Duodenal mucosa (tissue), 2 donors: ENCODE data around the gene EPM2A.

Experiments
- H3K27ac ChIP-seq: one replicate; pipeline ENCODE4 v1.7.0; 2013; ENCODE audit warnings: low read depth, low read length
- H3K27me3 ChIP-seq, 2 donors: one replicate each; pipeline ENCODE4 v1.7.0; 2013; ENCODE audit warnings: low read length in 2 of 2, control low read depth in 1 of 2; ENCODE audit not compliant: insufficient read depth in 2 of 2, control insufficient read depth in 1 of 2
- H3K36me3 ChIP-seq, 2 donors: one replicate each; pipeline ENCODE4 v1.7.0; 2013; ENCODE audit warnings: low read length in 2 of 2, control low read depth in 1 of 2; ENCODE audit not compliant: insufficient read depth in 2 of 2, control insufficient read depth in 1 of 2
- H3K4me1 ChIP-seq, 2 donors: one replicate each; pipeline ENCODE4 v1.7.0; 2013; ENCODE audit warnings: low read length in 2 of 2, control low read depth in 1 of 2; ENCODE audit not compliant: insufficient read depth in 2 of 2, control insufficient read depth in 1 of 2
- H3K4me3 ChIP-seq, 2 donors: one replicate each; pipeline ENCODE4 v1.7.0; 2013; ENCODE audit warnings: low read length in 2 of 2, low read depth in 1 of 2
- H3K9ac ChIP-seq, 2 donors: one replicate each; pipeline ENCODE4 v1.7.0; 2013; ENCODE audit warnings: low read length in 2 of 2, low read depth in 1 of 2
- H3K9me3 ChIP-seq, 2 donors: one replicate each; pipeline ENCODE4 v1.7.0; 2013; ENCODE audit warnings: low read length in 2 of 2, control low read depth in 1 of 2; ENCODE audit not compliant: control insufficient read depth in 1 of 2

The EPM2A gene

DNA sequence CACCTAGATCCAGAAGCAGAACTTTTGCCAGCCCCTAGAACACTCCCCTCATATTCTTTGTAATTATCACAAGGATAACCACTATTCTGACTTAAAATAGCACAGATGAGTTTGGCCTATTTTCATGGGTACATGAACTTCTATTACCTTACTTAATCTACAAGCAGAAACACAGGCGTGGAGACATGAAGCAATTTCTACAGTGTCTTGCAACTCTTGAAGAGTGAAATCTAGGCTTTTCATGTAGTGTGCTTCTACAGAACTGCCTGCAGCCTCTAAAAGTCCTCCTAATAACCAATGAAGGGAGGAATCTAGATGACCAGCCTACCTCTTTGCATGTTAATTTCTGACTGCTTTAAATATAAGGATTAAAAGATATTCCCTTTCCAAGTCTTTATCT is 82.7 kb downstream of the EPM2A start:
- no peak overlapping the region for H3K27ac ChIP-seq
- H3K4me3 ChIP-seq, result no peak overlapping the region
- H3K9me3 ChIP-seq, result no peaks in the 10 kb centered on the region
- no peaks in the 10 kb centered on the region for H3K36me3 ChIP-seq
- peaks cover 0 to 4% of the 10 kb centered on the region in 2 donors for H3K4me1 ChIP-seq
- H3K9ac ChIP-seq, result no peak overlapping the region
- H3K27me3 ChIP-seq, result no peaks in the 10 kb centered on the region

DNA sequence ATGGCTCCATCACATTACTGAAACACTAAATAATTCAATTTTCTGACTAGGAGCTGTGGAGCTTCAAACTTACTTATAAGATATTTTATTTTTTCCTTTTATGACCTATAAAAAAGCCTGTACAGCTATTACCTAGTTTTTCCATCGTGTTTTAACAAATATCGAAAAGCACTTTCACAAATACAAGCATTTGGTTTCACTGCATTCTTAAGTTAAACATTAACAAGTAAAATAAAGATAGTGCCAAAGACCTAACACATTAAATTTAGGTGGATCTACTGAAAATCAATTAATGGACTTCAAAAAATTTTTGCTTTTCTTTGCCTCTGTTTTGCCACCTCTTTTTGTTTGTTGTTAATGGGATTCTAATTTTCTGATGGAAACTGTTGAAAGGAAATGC is 83.3 kb downstream of the EPM2A start:
- no peaks in the 10 kb centered on the region for H3K27me3 ChIP-seq
- no peaks in the 10 kb centered on the region for H3K9me3 ChIP-seq
- H3K27ac ChIP-seq, result no peak overlapping the region
- H3K9ac ChIP-seq, result no peak overlapping the region
- no peak overlapping the region for H3K4me3 ChIP-seq
- H3K4me1 ChIP-seq, result peaks cover 0 to 4% of the 10 kb centered on the region in 2 donors
- H3K36me3 ChIP-seq, result no peaks in the 10 kb centered on the region

DNA sequence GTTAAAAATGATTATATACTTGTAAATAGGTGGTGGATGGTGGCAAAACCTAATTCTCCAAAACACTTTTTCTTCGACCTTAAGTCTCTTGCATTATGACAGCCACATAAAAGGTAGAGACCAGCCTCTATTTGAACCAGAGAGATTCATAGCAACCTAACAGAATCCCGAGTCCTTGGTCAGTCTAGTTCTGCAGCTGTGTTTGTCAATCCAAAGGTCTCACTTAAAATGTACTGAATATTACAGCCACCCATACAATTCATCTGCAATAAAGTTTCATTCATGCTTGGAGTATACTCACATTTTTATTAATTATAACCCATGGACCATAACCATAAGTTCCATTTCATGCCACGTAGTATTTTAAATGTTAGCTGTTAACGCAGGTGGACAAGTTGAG is 87.2 kb downstream of the EPM2A start:
- no peaks in the 10 kb centered on the region for H3K36me3 ChIP-seq
- no peaks in the 10 kb centered on the region for H3K27me3 ChIP-seq
- no peak overlapping the region for H3K9ac ChIP-seq
- no peak overlapping the region for H3K4me3 ChIP-seq
- H3K9me3 ChIP-seq, result no peaks in the 10 kb centered on the region
- no peak overlapping the region for H3K27ac ChIP-seq
- H3K4me1 ChIP-seq, result peaks cover 0 to 4% of the 10 kb centered on the region in 2 donors

DNA sequence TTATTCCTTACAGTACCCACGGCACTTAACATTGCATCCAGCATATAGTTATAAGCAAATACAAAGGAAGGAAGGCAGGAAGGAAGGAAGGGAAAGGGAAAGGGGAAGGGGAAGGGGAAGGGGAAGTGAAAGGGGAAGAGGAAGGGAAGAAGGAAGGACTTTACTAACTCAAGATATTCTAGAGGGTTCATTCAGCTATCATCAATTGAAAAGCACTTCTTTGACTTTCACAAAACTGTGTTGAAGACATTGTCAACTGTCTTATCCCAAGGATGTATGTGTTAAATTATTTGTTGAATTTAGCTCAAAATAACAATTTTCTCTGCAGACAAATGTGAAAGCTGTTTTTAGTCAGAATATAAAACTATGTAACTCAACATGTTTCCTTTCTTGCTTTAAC is 87.7 kb downstream of the EPM2A start:
- peaks cover 0 to 4% of the 10 kb centered on the region in 2 donors for H3K4me1 ChIP-seq
- no peaks in the 10 kb centered on the region for H3K27me3 ChIP-seq
- H3K9me3 ChIP-seq, result no peaks in the 10 kb centered on the region
- H3K36me3 ChIP-seq, result no peaks in the 10 kb centered on the region
- no peak overlapping the region for H3K9ac ChIP-seq
- H3K4me3 ChIP-seq, result no peak overlapping the region
- no peak overlapping the region for H3K27ac ChIP-seq

DNA sequence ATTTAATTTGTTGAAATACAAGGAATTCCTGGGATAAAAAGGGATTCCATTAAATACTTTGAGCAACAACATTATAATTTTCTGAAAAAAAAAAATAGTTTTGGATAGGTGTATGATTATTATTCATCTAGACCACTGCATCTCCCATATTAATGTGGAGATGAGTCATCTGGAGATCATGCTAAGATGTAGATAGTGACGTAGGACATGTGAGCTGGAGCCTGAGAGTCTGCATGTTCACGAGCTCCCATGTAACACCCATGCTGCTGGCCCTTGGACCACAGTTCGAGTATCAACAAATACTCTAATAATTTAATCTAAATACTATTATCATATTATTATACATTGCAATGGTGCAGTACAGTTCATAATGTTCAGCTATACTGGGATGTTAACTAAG is 91.6 kb downstream of the EPM2A start:
- no peak overlapping the region for H3K27ac ChIP-seq
- no peak overlapping the region for H3K9ac ChIP-seq
- H3K27me3 ChIP-seq, result no peaks in the 10 kb centered on the region
- H3K9me3 ChIP-seq, result no peaks in the 10 kb centered on the region
- H3K36me3 ChIP-seq, result no peaks in the 10 kb centered on the region
- no peak overlapping the region for H3K4me3 ChIP-seq
- H3K4me1 ChIP-seq, result peaks cover 0 to 1% of the 10 kb centered on the region in 2 donors

DNA sequence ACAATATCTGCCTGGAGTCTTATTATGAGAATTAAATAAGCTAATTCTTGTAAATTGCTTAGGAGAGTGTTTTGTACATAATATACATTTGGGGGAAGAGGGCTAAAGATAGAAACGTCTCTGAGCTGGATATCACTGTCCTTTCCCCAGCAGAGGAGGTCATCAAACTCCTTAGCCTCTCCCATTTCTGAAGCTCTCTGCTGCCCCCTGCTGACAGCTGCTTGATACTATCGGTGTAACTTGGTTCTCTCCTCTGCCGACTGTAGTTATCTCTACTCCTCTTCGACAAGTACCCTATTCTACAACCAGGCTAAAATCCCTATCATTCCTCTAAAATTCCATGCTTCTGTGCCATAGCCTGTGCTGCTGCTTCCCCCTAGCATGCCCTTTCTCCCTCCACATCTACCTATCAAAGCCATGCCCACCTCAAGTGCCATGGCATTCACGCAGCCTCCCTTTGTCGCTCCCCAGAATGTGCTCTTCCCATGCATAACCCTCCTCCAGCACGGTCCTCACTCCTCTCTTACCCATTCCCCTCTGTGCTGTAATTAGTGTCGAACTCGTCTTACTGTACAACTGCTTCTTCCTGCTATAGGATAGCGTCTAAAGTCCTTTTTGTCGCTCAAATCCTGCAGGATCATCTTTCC is 101.2 kb downstream of the EPM2A start:
- H3K9me3 ChIP-seq, result no peaks in the 10 kb centered on the region
- no peaks in the 10 kb centered on the region for H3K36me3 ChIP-seq
- no peak overlapping the region for H3K4me3 ChIP-seq
- no peaks in the 10 kb centered on the region for H3K4me1 ChIP-seq
- no peaks in the 10 kb centered on the region for H3K27me3 ChIP-seq
- H3K9ac ChIP-seq, result no peak overlapping the region
- H3K27ac ChIP-seq, result no peak overlapping the region

DNA sequence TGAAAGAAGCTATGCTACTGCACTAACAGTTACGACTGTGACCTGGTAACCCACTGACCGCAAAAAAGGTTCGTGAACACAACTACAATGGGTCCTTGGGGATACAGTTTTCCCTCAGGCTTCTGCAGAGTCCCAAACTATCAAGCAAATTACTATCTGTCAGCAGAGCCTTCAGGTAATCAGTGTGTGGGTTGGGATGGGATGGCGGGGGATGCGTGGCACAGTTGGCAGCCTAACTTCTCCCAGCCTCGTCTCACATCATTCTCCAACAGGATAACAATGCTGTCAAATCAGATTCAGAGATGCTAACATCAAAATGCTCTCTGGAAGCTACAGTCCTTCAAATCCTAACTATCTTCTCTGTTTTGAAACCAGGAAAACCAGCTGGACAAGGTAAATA is 102.3 kb downstream of the EPM2A start:
- H3K27ac ChIP-seq, result no peak overlapping the region
- no peak overlapping the region for H3K4me3 ChIP-seq
- no peaks in the 10 kb centered on the region for H3K4me1 ChIP-seq
- H3K27me3 ChIP-seq, result no peaks in the 10 kb centered on the region
- H3K9ac ChIP-seq, result no peak overlapping the region
- no peaks in the 10 kb centered on the region for H3K36me3 ChIP-seq
- no peaks in the 10 kb centered on the region for H3K9me3 ChIP-seq

DNA sequence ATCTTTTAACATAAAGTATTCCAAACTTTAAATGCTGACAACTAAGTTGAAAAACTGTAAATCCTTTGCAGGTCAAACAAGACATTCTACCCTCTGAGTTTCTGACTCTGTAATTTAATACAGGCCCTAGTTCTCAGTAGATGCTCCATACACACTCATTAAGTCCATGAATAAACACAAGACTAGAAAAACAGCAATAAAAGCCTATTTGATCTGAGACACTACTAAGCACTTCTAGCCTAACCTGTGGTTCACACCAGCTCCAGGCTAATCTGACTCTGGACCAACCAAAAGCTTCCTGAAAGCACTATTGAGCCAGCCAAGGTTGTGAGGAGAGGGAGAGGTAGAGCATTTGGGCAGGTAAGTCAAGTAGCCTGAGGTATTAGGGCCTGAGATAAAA is 103.9 kb downstream of the EPM2A start:
- Histone ChIP-seq H3K4me3 (no peak overlapping the region), H3K27ac (no peak overlapping the region), H3K9me3 (no peaks in the 10 kb centered on the region), H3K27me3 (no peaks in the 10 kb centered on the region), H3K9ac (no peak overlapping the region), H3K4me1 (no peaks in the 10 kb centered on the region), H3K36me3 (no peaks in the 10 kb centered on the region)

DNA sequence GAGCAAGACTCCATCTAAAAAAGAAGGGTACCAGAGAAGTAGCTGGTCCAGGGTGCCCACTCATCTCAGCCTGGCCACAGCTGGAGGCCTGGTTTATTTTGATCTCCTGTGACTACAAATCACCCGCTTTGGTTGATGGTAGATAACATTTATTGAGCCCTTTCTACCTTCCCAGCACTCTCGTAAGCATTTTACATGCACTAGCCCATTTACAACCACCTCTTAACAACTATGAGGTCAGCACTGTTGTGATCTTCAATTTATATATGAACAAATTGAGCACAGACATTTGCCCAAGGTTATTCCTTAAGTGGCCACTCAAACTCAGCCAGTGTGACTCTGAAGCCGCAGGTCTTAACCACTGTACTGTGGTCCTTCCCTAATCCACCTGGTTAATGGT is 104.7 kb downstream of the EPM2A start:
- Histone ChIP-seq H3K27ac (no peak overlapping the region), H3K36me3 (no peaks in the 10 kb centered on the region), H3K27me3 (no peaks in the 10 kb centered on the region), H3K4me1 (no peaks in the 10 kb centered on the region), H3K4me3 (no peak overlapping the region), H3K9me3 (no peaks in the 10 kb centered on the region), H3K9ac (no peak overlapping the region)

DNA sequence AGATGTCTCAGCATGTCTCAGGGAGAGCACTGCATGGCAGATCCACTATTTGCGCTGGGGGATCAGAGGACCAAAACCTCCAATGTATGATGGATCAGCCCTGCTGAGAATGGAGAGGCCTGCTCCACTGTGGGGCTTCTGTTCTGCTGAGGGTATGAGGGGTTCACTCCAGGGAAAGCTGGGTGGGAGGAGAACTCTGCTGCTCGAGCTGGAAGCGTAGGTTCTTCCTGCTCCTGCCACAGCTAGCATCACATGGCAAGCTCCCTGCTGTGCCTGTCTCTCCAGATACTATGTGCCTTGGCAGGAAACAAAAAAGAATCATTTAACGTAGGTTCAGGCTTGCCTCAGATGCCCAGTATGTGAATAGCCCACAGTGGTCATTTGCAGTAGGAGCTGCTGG is 105.8 kb downstream of the EPM2A start:
- Histone ChIP-seq H3K27ac (no peak overlapping the region), H3K4me3 (no peak overlapping the region), H3K9me3 (no peaks in the 10 kb centered on the region), H3K27me3 (no peaks in the 10 kb centered on the region), H3K36me3 (no peaks in the 10 kb centered on the region), H3K9ac (no peak overlapping the region), H3K4me1 (no peaks in the 10 kb centered on the region)

DNA sequence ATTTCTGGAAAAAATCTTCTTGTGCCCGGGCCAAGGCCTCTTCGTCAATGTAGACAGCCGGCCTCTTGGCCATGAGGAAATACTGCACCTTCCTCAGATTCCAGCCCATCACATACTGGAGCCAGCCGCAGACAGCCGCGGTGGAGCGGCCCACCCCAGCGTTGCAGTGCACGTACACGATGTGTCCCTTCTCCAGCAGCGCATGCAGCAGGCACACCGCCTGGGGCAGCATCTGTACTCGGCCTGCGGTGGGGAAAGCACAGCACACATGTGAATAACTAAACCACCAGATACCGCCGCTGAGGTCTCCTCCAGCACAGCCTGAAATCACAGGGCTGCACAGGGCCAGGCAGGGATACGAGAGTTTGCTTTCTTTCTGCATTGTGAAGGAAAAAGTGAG is 107.9 kb downstream of the EPM2A start:
- H3K27me3 ChIP-seq, result no peaks in the 10 kb centered on the region
- no peak overlapping the region for H3K9ac ChIP-seq
- no peaks in the 10 kb centered on the region for H3K36me3 ChIP-seq

More for the DNA sequence above, 107.9 kb downstream of the EPM2A start:
- Histone ChIP-seq H3K4me1 (no peaks in the 10 kb centered on the region), H3K4me3 (no peak overlapping the region), H3K27ac (no peak overlapping the region), H3K9me3 (no peaks in the 10 kb centered on the region)
